Ovary (tissue), 3 donors: ENCODE measurements around the gene IL36G.

Experiments
- EP300 ChIP-seq: sonication (generic); formaldehyde crosslinking; IDR thresholded peaks from one replicate; pipeline ENCODE4 v1.6.1; 2017; ENCODE audit warnings: antibody characterized with exemption
- POLR2A ChIP-seq: fragments of 450-650 bp; IDR thresholded peaks from one replicate; pipeline ENCODE4 v1.6.1; 2017; ENCODE audit warnings: antibody characterized with exemption, mild to moderate bottlenecking, moderate library complexity
- TF ChIP-seq, protein P1 (sequence below), 3 donors: fragments of 450-650 bp in 2 of 3; fragments of 200-600 bp in 1 of 3; IDR thresholded peaks; one replicate each; pipeline versions ENCODE4 v1.5.1 to v1.8.0; 2016 to 2022; ENCODE audit warnings: antibody characterized with exemption in 3 of 3, mild to moderate bottlenecking in 1 of 3
- donor health status: DM: no; HTN: no; CAD: no.

DNA sequence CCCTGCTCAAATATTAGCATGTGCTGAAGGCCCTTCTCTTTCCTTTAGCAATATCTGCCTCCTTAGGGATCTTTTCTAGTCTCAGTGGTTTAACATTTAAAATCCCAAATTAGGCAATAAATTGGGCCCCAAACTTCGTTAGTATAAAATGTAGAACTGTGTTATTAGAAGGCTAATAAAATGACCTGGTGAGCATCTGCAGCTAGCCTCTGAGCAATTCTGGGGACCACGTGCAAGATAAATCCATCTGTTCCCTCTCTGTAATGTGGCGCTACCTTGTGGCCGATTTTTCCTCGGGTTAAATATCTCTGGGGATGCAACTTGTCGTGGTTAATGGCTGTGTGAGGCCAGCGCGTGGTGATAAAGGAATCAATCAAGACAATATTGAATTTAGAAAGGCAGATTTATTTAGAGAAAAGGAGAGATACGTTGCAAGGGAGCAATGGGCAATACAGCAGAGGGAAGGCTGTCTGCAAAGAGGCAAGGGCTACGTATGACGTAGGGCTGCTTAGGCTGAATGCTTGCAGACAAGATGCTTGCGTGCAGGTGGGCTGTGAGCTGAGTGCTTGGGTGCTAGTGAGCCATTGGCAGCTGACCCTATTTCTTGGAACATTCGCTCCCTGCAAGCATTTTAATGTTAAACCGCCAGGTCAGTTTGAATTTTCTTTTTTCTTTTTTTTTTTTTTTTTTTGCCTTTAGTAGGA, 18.5 kb upstream of the IL36G start:
- TF ChIP-seq, protein P1, sequence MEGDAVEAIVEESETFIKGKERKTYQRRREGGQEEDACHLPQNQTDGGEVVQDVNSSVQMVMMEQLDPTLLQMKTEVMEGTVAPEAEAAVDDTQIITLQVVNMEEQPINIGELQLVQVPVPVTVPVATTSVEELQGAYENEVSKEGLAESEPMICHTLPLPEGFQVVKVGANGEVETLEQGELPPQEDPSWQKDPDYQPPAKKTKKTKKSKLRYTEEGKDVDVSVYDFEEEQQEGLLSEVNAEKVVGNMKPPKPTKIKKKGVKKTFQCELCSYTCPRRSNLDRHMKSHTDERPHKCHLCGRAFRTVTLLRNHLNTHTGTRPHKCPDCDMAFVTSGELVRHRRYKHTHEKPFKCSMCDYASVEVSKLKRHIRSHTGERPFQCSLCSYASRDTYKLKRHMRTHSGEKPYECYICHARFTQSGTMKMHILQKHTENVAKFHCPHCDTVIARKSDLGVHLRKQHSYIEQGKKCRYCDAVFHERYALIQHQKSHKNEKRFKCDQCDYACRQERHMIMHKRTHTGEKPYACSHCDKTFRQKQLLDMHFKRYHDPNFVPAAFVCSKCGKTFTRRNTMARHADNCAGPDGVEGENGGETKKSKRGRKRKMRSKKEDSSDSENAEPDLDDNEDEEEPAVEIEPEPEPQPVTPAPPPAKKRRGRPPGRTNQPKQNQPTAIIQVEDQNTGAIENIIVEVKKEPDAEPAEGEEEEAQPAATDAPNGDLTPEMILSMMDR (IDR thresholded peaks at IDR 0.05): no peak
- TF ChIP-seq POLR2A (no peak), EP300 (no peak)
